Natural killer cell (primary cell): Measurements from ENCODE around the gene ZNF692. TPM values are rescaled to one million over a fixed set of nuclear protein-coding genes. Genes with fewer than 3 reads are reported as not detected.
"Not testable (repeated sequence)": the region's sequence is repeated elsewhere in the genome, so short reads cannot be mapped to it uniquely, and the experiment has no call there.

ENCODE experiments used
- ATAC-seq, 3 donors: fragments of 150-1000 bp in 2 of 3; fragments of 200-7000 bp in 1 of 3; cut with Tn5 transposase; 1 replicate in 1 of 3; 2 replicates in 2 of 3; pipeline ENCODE4 v1.10.0; 2021; ENCODE audit warnings: mild to moderate bottlenecking in 2 of 3, moderate library complexity in 2 of 3
- DNase-seq, 2 donors: peaks; one replicate each; pipeline versions ENCODE4 v3.0.0 to v3.0.0-alpha.2; 2013 to 2021; ENCODE audit warnings: mixed read lengths in 1 of 2
- H3K27ac ChIP-seq: one replicate; pipeline ENCODE4 v1.5.1; 2013; ENCODE audit warnings: mild to moderate bottlenecking, low read length
- H3K27me3 ChIP-seq: one replicate; pipeline ENCODE4 v1.6.1; 2013; ENCODE audit warnings: low read length; ENCODE audit not compliant: control insufficient read depth, insufficient read depth
- H3K36me3 ChIP-seq: one replicate; pipeline ENCODE4 v1.6.1; 2013; ENCODE audit warnings: low read length; ENCODE audit not compliant: control insufficient read depth, insufficient read depth
- H3K4me1 ChIP-seq: one replicate; pipeline ENCODE4 v1.6.1; 2013; ENCODE audit warnings: low read length; ENCODE audit not compliant: control insufficient read depth, insufficient read depth
- H3K4me3 ChIP-seq: one replicate; pipeline ENCODE4 v1.5.1; 2013; ENCODE audit warnings: low read length
- H3K9me3 ChIP-seq: one replicate; pipeline ENCODE4 v1.6.1; 2013; ENCODE audit warnings: low read length; ENCODE audit not compliant: control insufficient read depth, insufficient read depth
- H3K27ac Mint-ChIP-seq, 2 donors: one replicate each; pipeline ENCODE4 v1.8.0; 2022; ENCODE audit warnings: mild to moderate bottlenecking in 2 of 2, mixed read lengths in 2 of 2, moderate library complexity in 1 of 2
- H3K27me3 Mint-ChIP-seq, 2 donors: one replicate each; pipeline ENCODE4 v1.8.0; 2022; ENCODE audit warnings: low read depth in 2 of 2, mixed read lengths in 2 of 2
- H3K36me3 Mint-ChIP-seq: one replicate; pipeline ENCODE4 v1.8.0; 2022; ENCODE audit warnings: mixed read lengths
- H3K4me1 Mint-ChIP-seq, 2 donors: one replicate each; pipeline ENCODE4 v1.8.0; 2022; ENCODE audit warnings: mixed read lengths in 2 of 2
- H3K4me3 Mint-ChIP-seq: one replicate; pipeline ENCODE4 v1.8.0; 2022; ENCODE audit warnings: mild to moderate bottlenecking, moderate library complexity, mixed read lengths
- H3K9me3 Mint-ChIP-seq, 2 donors: one replicate each; pipeline ENCODE4 v1.8.0; 2022; ENCODE audit warnings: mixed read lengths in 2 of 2
- WGBS: methylation state at CpG from one replicate; pipeline ENCODE4 v1.1.7; 2013; ENCODE audit warnings: missing lambda C conversion rate; ENCODE audit not compliant: insufficient coverage; 5-methylcytosine and 5-hydroxymethylcytosine counted together
- intact Hi-C: fragments of 100-400 bp; cut with micrococcal nuclease; formaldehyde crosslinking; loops from one replicate; pipeline ENCODE4 v1.14.2; 2022
- total RNA-seq, 4 donors: library from RNA; stranded (reverse); fragments of 120-200 nt in 1 of 4; gene quantifications; one replicate each; pipeline versions ENCODE4 v1.2.3 to v1.2.4, GENCODE V29; 2013 to 2022
- TF ChIP-seq, protein P1 (sequence below): fragments of 200-600 bp; IDR thresholded peaks from one replicate; pipeline ENCODE4 v1.8.0; 2022; ENCODE audit warnings: antibody characterized with exemption

Gene ZNF692
- total RNA-seq, 3 donors from 2014 or later (not counting 1 experiment from before 2014, with no cell fraction given), result 50.4 to 58.7 (median 52.3) TPM

DNA sequence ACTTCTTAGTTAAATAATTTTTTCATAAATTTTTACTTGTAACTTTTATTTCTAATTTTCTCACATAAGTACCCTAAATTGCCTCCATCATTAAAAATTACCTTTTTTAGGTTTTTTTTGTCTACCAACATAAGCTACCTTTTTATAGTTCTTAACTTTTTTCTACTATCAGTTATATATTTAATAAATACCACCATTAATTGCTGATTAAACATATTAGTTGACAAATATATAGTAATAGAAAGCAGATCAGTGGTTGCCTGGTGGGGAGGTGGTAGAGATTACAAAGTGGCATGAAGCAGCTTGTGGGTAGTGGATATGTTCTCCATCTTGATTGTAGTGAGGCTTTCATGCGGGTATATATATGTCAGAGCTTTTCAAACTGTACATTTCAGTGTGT is 27.0 kb downstream of the ZNF692 start:
- Histone ChIP-seq H3K27me3 (no peaks in the 10 kb centered on the region), H3K36me3 (no peaks in the 10 kb centered on the region), H3K9me3 (no peaks in the 10 kb centered on the region), H3K4me3 (no peak overlapping the region), H3K4me1 (peaks cover 5% of the 10 kb centered on the region), H3K27ac (no peak overlapping the region)
- no peak overlapping the region for H3K4me3 Mint-ChIP-seq
- no peaks in the 10 kb centered on the region for H3K36me3 Mint-ChIP-seq
- H3K27ac Mint-ChIP-seq, result no peak overlapping the region
- ATAC-seq (no peak), DNase-seq (no peak)
- TF ChIP-seq, protein P1, sequence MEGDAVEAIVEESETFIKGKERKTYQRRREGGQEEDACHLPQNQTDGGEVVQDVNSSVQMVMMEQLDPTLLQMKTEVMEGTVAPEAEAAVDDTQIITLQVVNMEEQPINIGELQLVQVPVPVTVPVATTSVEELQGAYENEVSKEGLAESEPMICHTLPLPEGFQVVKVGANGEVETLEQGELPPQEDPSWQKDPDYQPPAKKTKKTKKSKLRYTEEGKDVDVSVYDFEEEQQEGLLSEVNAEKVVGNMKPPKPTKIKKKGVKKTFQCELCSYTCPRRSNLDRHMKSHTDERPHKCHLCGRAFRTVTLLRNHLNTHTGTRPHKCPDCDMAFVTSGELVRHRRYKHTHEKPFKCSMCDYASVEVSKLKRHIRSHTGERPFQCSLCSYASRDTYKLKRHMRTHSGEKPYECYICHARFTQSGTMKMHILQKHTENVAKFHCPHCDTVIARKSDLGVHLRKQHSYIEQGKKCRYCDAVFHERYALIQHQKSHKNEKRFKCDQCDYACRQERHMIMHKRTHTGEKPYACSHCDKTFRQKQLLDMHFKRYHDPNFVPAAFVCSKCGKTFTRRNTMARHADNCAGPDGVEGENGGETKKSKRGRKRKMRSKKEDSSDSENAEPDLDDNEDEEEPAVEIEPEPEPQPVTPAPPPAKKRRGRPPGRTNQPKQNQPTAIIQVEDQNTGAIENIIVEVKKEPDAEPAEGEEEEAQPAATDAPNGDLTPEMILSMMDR, result no peak
- WGBS, result no CpG with 5 or more reads among the region's 1 CpG
- intact Hi-C loops, result no loop called here
- no peaks in the 10 kb centered on the region for H3K9me3 Mint-ChIP-seq
- H3K27me3 Mint-ChIP-seq, result peaks cover 5% of the 10 kb centered on the region in 2 donors
- H3K4me1 Mint-ChIP-seq, result peaks cover 7% of the 10 kb centered on the region in 2 donors

DNA sequence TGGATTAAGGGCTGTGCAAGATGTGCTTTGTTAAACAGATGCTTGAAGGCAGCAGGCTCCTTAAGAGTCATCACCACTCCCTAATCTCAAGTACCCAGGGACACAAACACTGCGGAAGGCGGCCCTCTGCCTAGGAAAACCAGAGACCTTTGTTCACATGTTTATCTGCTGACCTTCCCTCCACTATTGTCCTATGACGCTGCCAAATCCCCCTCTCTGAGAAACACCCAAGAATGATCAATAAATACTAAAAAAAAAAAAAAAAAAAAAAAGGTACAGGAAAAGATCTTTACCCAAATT is 28.2 kb downstream of the ZNF692 start:
- H3K27ac ChIP-seq, H3K36me3 ChIP-seq, H3K4me3 Mint-ChIP-seq, ATAC-seq, intact Hi-C loops, H3K36me3 Mint-ChIP-seq, H3K9me3 ChIP-seq, H3K27ac Mint-ChIP-seq, H3K4me3 ChIP-seq, H3K9me3 Mint-ChIP-seq, H3K27me3 Mint-ChIP-seq, DNase-seq, H3K27me3 ChIP-seq: not testable (repeated sequence)
- peaks cover 17 to 19% of the 10 kb centered on the region in 2 donors for H3K4me1 Mint-ChIP-seq
- WGBS, result 73% methylated on average over 2 of the region's 3 CpGs
- peaks cover 11% of the 10 kb centered on the region for H3K4me1 ChIP-seq

DNA sequence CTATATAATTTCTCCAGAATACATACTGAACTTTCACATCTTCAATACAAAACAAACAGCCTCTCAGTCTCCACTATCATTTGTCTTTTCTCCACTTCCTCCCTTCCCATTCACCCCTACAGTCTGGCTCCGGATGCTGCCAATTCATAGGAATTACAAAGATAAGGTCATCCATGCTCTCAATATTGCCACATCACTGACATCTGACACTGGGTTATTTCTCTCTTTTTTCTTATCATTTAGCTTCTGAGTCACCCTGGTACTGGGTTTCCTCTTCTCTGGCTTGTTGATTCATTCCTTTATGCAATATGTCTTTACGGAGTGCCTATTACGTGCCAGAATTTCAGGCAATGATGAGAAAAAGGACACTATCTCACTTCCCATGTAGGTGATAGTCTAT is 30.0 kb downstream of the ZNF692 start:
- Mint-ChIP-seq H3K27ac (peak overlapping the region; percentile 78 to 96), H3K9me3 (no peaks in the 10 kb centered on the region), H3K36me3 (no peaks in the 10 kb centered on the region), H3K4me1 (peaks cover 35 to 37% of the 10 kb centered on the region in 2 donors), H3K27me3 (peaks cover 5% of the 10 kb centered on the region in 2 donors), H3K4me3 (no peak overlapping the region)
- Histone ChIP-seq H3K9me3 (no peaks in the 10 kb centered on the region), H3K4me3 (no peak overlapping the region), H3K27me3 (no peaks in the 10 kb centered on the region), H3K27ac (no peak overlapping the region), H3K36me3 (peaks cover 5% of the 10 kb centered on the region), H3K4me1 (peaks cover 26% of the 10 kb centered on the region)
- ATAC-seq (no peak), DNase-seq (no peak)
- TF ChIP-seq, protein P1, result no peak
- WGBS, result 96% methylated on average over 2 of the region's 3 CpGs
- intact Hi-C loops, result no loop called here

DNA sequence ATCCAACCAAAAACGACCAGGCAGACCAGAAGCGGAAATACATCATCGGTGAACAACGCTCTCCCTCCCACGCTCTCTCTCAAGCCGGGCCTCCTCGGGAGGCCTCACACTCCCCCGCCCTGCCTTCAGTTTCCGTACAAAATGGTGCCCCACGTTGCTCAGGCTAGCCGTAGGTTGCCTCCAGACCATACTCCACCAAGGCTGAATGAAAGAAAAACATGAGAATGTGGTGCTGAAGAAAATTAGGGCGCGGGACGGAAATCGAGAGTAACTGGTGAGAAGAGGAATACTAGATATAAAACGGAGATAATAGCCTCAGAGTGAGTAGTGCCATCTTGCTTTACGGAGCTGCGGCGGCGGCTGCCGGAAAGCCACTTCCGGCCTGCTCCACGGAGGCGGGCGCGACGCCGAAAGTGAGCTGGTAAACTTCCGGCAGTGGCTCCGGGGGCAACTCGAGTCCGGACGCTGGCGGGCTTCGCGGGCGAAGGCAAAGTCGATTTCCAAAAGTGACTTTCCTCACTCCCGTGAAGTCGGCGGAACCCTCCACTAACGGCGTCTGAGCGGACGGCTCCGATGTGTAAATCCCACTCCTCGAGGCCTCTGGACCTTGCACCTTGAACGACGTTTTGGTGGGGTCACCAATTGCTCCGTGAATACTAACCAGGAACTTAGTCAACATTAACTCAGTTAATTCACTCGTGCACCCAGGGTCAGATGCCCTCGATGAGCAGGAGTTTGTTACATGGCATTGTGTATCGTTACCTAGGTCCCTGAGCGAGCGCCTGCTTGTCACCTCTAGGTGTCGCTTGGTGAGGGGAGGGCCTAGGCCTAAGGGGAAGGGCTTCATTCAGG is 32.8 kb downstream of the ZNF692 start, which contains the start of gene SH3BP5L:
SH3BP5L (minus strand) TSS at position 7 of the 852 bp plus-strand sequence. CDS start 980 bp downstream, outside the sequence.
- intact Hi-C loops, result loop anchor here (1.0 kb wide), 4 partner anchors 12 to 80 kb away; partner anchors contain the start of genes PGBD2 and ZNF672
- peak within 1 kb of the TSS; percentile 99 for H3K27ac ChIP-seq
- DNase-seq (peak; percentile 87 to 96), ATAC-seq (peak; percentile 85 to 95 (median 87))
- H3K27ac Mint-ChIP-seq, result peak within 1 kb of the TSS; percentile 96
- H3K9me3 Mint-ChIP-seq, result no peaks in the 10 kb centered on the region
- H3K4me1 ChIP-seq, result peaks cover 46% of the 10 kb centered on the region
- peaks cover 55 to 56% of the 10 kb centered on the region in 2 donors for H3K4me1 Mint-ChIP-seq
- no peaks in the 10 kb centered on the region for H3K9me3 ChIP-seq
- no peaks in the 10 kb centered on the region for H3K27me3 Mint-ChIP-seq
- H3K4me3 ChIP-seq, result peak within 1 kb of the TSS; percentile 93
- H3K36me3 ChIP-seq, result peaks cover 12% of the 10 kb centered on the region
- no peaks in the 10 kb centered on the region for H3K36me3 Mint-ChIP-seq
- peak within 1 kb of the TSS; percentile 96 for H3K4me3 Mint-ChIP-seq
- H3K27me3 ChIP-seq, result no peaks in the 10 kb centered on the region
- WGBS, result under 1% methylated on average over 56 of the region's 56 CpGs
- TF ChIP-seq, protein P1, result peak; percentile 79
